Non-pigmented ciliary epithelial cell (primary cell): ENCODE results near the gene RMI1.

Source experiments
- DNase-seq: peaks from one replicate; pipeline ENCODE4 v3.0.0-alpha.2; 2010; ENCODE audit warnings: low read depth

The RMI1 gene

GRCh38 chr9:83969602-83970001 lies 11.0 kb upstream of the RMI1 start:
- DNase-seq = no peak

- no peak for DNase-seq
Measured at GRCh38 chr9:83971485-83971884, 9.1 kb upstream of the RMI1 start.

GRCh38 chr9:83972286-83972685 lies 8.3 kb upstream of the RMI1 start:
- DNase-seq = no peak

- no peak for DNase-seq
Measured at GRCh38 chr9:83975300-83975699, 5.3 kb upstream of the RMI1 start.

- no peak for DNase-seq
Measured at GRCh38 chr9:83976372-83976771, 4.2 kb upstream of the RMI1 start.

GRCh38 chr9:83977196-83977595 lies 3.4 kb upstream of the RMI1 start:
- no peak for DNase-seq

- DNase-seq = no peak
Measured at GRCh38 chr9:83978992-83979811, 1.4 kb upstream of the RMI1 start.

GRCh38 chr9:83979812-83980394 lies 702 bp upstream of the RMI1 start, which contains the start of gene HNRNPK:
HNRNPK (minus strand) TSS chr9:83980215; CDS start chr9:83978252, 1,963 bp downstream.
- DNase-seq = peak; percentile 90

- DNase-seq = no peak
Measured at GRCh38 chr9:83981126-83981871, 694 bp downstream of the RMI1 start.

- DNase-seq = no peak
Measured at GRCh38 chr9:83986195-83986594, 5.6 kb downstream of the RMI1 start.

- no peak for DNase-seq
Measured at GRCh38 chr9:83986765-83987401, 6.3 kb downstream of the RMI1 start.

- DNase-seq = no peak
Measured at GRCh38 chr9:83987402-83987791, 6.8 kb downstream of the RMI1 start.

GRCh38 chr9:83988411-83988810 lies 7.8 kb downstream of the RMI1 start:
- DNase-seq = no peak

- no peak for DNase-seq
Measured at GRCh38 chr9:83991355-83991754, 10.8 kb downstream of the RMI1 start.

- DNase-seq = no peak
Measured at GRCh38 chr9:83992407-83992806, 11.8 kb downstream of the RMI1 start.

- DNase-seq = no peak
Measured at GRCh38 chr9:83992901-83993300, 12.3 kb downstream of the RMI1 start.

GRCh38 chr9:83996126-83996525 lies 15.5 kb downstream of the RMI1 start:
- DNase-seq = no peak

- DNase-seq = no peak
Measured at GRCh38 chr9:83999141-83999918, 18.7 kb downstream of the RMI1 start.

GRCh38 chr9:84000186-84000585 lies 19.6 kb downstream of the RMI1 start:
- no peak for DNase-seq

GRCh38 chr9:84001621-84002020 lies 21.0 kb downstream of the RMI1 start:
- no peak for DNase-seq

- DNase-seq = no peak
Measured at GRCh38 chr9:84002344-84002743, 21.7 kb downstream of the RMI1 start.

- no peak for DNase-seq
Measured at GRCh38 chr9:84003246-84003645, 22.6 kb downstream of the RMI1 start.
